ENCODE results near the gene STX3. TPM values are rescaled to one million over a fixed set of nuclear protein-coding genes. Genes with fewer than 3 reads are reported as not detected.

STX3 gene
- total and polyA plus RNA-seq, 2 of the 4 experiments (the other 2 are of a cell fraction), result 5.0 to 5.4 TPM

GRCh38 chr11:59753650-59754493 is 1.3 kb upstream of the STX3 start:
- no peak overlapping the region for H2AK5ac ChIP-seq (ENCODE audit: low read depth, low read length)
- H4K91ac ChIP-seq (ENCODE audit: insufficient read depth, low read depth, low read length), result no peak overlapping the region
- H3K9me3 ChIP-seq (ENCODE audit: control insufficient read depth, insufficient read depth, low read length), result no peaks in the 10 kb centered on the region
- DNase-seq, result peak; percentile 63
- BruUV-seq (replicated peaks), result no TSS peak
- no peaks in the 10 kb centered on the region for H3K27me3 ChIP-seq (ENCODE audit: control insufficient read depth, insufficient read depth, low read length)
- H3K79me1 ChIP-seq (ENCODE audit: low read depth in 1 of 2, low read length in 2 of 2), result peaks cover 0 to 20% of the 10 kb centered on the region in 2 experiments; a peak in 2 of 4 replicates
- WGBS, 2 experiments (ENCODE audit: extremely low coverage in 2 of 2, insufficient read length in 1 of 2), result no CpG with 5 or more reads among the region's 47 CpGs
- H3K18ac ChIP-seq (ENCODE audit: low read depth, low read length), result no peak overlapping the region
- no peak overlapping the region for H3K14ac ChIP-seq (replicated peaks; ENCODE audit: low read depth, low read length)
- no peaks in the 10 kb centered on the region for H3K36me3 ChIP-seq (ENCODE audit: control insufficient read depth, insufficient read depth, low read length)
- in situ Hi-C loops (cut with MboI; ENCODE audit: low sequenced_read_pairs) (no loop called here), intact Hi-C loops (cut with micrococcal nuclease) (loop anchor here (1.0 to 5.0 kb wide), 6 partner anchors 48 to 438 kb away; partner anchors contain the start of genes MRPL16 and PATL1), dilution Hi-C loops (cut with HindIII; ENCODE audit: low sequenced_read_pairs, unreplicated experiment) (no loop called here)
- peaks cover 5% of the 10 kb centered on the region for H3K4me1 ChIP-seq (ENCODE audit: control insufficient read depth, insufficient read depth, low read length)
- no peak overlapping the region for H2BK15ac ChIP-seq (ENCODE audit: low read depth, low read length)
- 0 out of 2 replicates have a peak overlapping the region, but pooled peaks have one; percentile 61 for H3K9ac ChIP-seq (ENCODE audit: low read depth, low read length)
- TF ChIP-seq RAD21 (IDR thresholded peaks at IDR 0.05; ENCODE audit: low read length), result peak; percentile 75
- no peak for TF ChIP-seq CEBPB (IDR thresholded peaks at IDR 0.05; ENCODE audit: low read depth, low read length)
- TF ChIP-seq SMC3 (IDR thresholded peaks at IDR 0.05; ENCODE audit: low read depth, low read length), result peak; percentile 88
- TF ChIP-seq CTCF (conservative IDR thresholded peaks at IDR 0.05; ENCODE audit: low read depth, low read length), result peak; percentile 90
- peak; percentile 58; the same call in 1 of the 2 replicates for TF ChIP-seq MAZ (IDR thresholded peaks at IDR 0.05; ENCODE audit: borderline replicate concordance, low read depth, low read length)
- H2AK9ac ChIP-seq (replicated peaks; ENCODE audit: low read depth, low read length, poor library complexity), result peak overlapping the region; percentile 2
- peak overlapping the region; percentile 70; the same call in 1 of the 2 replicates for H3K23ac ChIP-seq (ENCODE audit: low read depth, low read length)
- H2BK5ac ChIP-seq (ENCODE audit: low read depth, low read length, poor library complexity, severe bottlenecking), result no peak overlapping the region
- CTCF ChIA-PET, result interaction anchor here (0.6 to 1.9 kb wide), 5 partner anchors 9 to 48 kb away, joined by 3 to 5 read pairs (median 5); no protein-coding TSS in a partner anchor
- H3K56ac ChIP-seq (ENCODE audit: extremely low read depth, insufficient read depth, low read length), result no peak overlapping the region
- H3K4ac ChIP-seq (ENCODE audit: low read depth, low read length), result no peak overlapping the region
- POLR2A ChIA-PET (ENCODE audit: unreplicated experiment), result no interaction called here
- no peak overlapping the region for H3K27ac ChIP-seq (ENCODE audit: insufficient read depth, low read length)
- peak overlapping the region; percentile 77 for H3K4me2 ChIP-seq (ENCODE audit: low read depth, low read length)
- no peak overlapping the region for H4K5ac ChIP-seq (ENCODE audit: low read depth, low read length)
- H2BK120ac ChIP-seq (ENCODE audit: low read depth, low read length), result no peak overlapping the region
- peak overlapping the region; percentile 96 for H2AFZ ChIP-seq (replicated peaks; ENCODE audit: low read length, poor library complexity)
- H3K4me3 ChIP-seq (ENCODE audit: insufficient read depth, low read depth, low read length), result peak overlapping the region; percentile 83
- ATAC-seq (ENCODE audit: low read depth), result peak; percentile 65
- H4K8ac ChIP-seq (ENCODE audit: low read depth in 2 of 2, low read length in 2 of 2), result no peak overlapping the region
- peaks cover 5% of the 10 kb centered on the region; the same call in 1 of the 2 replicates for H4K20me1 ChIP-seq (ENCODE audit: insufficient read depth, low read length)
- H2BK20ac ChIP-seq (ENCODE audit: low read depth, low read length), result no peak overlapping the region
- peaks cover 5% of the 10 kb centered on the region; the same call in 1 of the 2 replicates for H3K9me1 ChIP-seq (ENCODE audit: insufficient read depth, low read length)
